Hepatocyte (in vitro differentiated cells): ENCODE results near the gene TULP4.

ENCODE experiments used
- CTCF ChIP-seq: fragments of 200-600 bp; sonication (generic); IDR thresholded peaks from 2 replicates; pipeline ENCODE4 v1.5.1; 2016; ENCODE audit warnings: antibody characterized with exemption, mild to moderate bottlenecking; ENCODE audit not compliant: poor library complexity
- EZH2 ChIP-seq: fragments of 200-600 bp; sonication (generic); IDR thresholded peaks from 2 replicates; pipeline ENCODE4 v1.6.1; 2016; ENCODE audit warnings: antibody characterized with exemption, mild to moderate bottlenecking, borderline replicate concordance

GRCh38 chr6:158283304-158283980 lies 28.8 kb upstream of the TULP4 start:
- no peak for TF ChIP-seq CTCF
- TF ChIP-seq EZH2 = no peak
